PC-3 (cell line): Measurements from ENCODE around the gene SCUBE1. TPM values are rescaled to one million over a fixed set of nuclear protein-coding genes. Genes with fewer than 3 reads are reported as not detected.

Experiments
- ATAC-seq: fragments of 200-7000 bp; cut with Tn5 transposase; 2 replicates; pipeline ENCODE4 v1.9.1; 2020; ENCODE audit warnings: mild to moderate bottlenecking, moderate library complexity
- BruUV-seq: library from RNA; stranded (reverse); fragments of 400-500 nt; replicated peaks from 2 replicates; lab custom pipeline; 2021; lab: Mats Ljungman, UMichigan
- CTCF ChIA-PET: fragments of 300-600 bp; sonication (Branson Sonifier 250); formaldehyde crosslinking; loops from one replicate; lab custom pipeline; 2022; ENCODE audit warnings: antibody characterized with exemption; lab: Charles Lee
- POLR2A ChIA-PET: fragments of 300-600 bp; sonication (Branson Sonifier 250); formaldehyde crosslinking; loops from one replicate; lab custom pipeline; 2022; ENCODE audit warnings: antibody characterized with exemption; ENCODE audit not compliant: unreplicated experiment; lab: Charles Lee
- DNase-seq: peaks from one replicate; pipeline ENCODE4 v3.0.0-alpha.2; 2015
- H2AFZ ChIP-seq: fragments of 300-600 bp; sonication (generic); 2 replicates; pipeline ENCODE4 v1.6.0; 2016; ENCODE audit warnings: antibody characterized with exemption, low read length
- H3F3A ChIP-seq: fragments of 300-600 bp; sonication (generic); one replicate; pipeline ENCODE4 v1.6.0; 2017; ENCODE audit warnings: antibody characterized with exemption, low read length, control low read depth, mild to moderate bottlenecking; ENCODE audit not compliant: unreplicated experiment
- H3K27ac ChIP-seq: fragments of 300-600 bp; sonication (generic); 2 replicates; pipeline ENCODE4 v1.5.1; 2016; ENCODE audit warnings: mild to moderate bottlenecking, low read length
- H3K27me3 ChIP-seq: fragments of 300-600 bp; sonication (generic); 2 replicates; pipeline ENCODE4 v1.6.1; 2016; ENCODE audit warnings: low read length, mixed read lengths
- H3K36me3 ChIP-seq: fragments of 300-600 bp; sonication (generic); 2 replicates; pipeline ENCODE4 v1.6.1; 2016; ENCODE audit warnings: low read depth, mixed run types, low read length, mixed read lengths
- H3K4me1 ChIP-seq: fragments of 300-600 bp; sonication (generic); 2 replicates; pipeline ENCODE4 v1.5.1; 2016; ENCODE audit warnings: low read length; ENCODE audit not compliant: insufficient read depth
- H3K4me2 ChIP-seq: fragments of 300-600 bp; sonication (generic); 2 replicates; pipeline ENCODE4 v1.6.0; 2016; ENCODE audit warnings: low read length
- H3K4me3 ChIP-seq: fragments of 300-600 bp; sonication (generic); 2 replicates; pipeline ENCODE4 v1.5.1; 2016; ENCODE audit warnings: mild to moderate bottlenecking, low read length, mixed read lengths
- H3K79me2 ChIP-seq: fragments of 300-600 bp; sonication (generic); 2 replicates; pipeline ENCODE4 v1.6.1; 2017; ENCODE audit warnings: low read length, mixed read lengths
- H3K9ac ChIP-seq: fragments of 300-600 bp; sonication (generic); 2 replicates; pipeline ENCODE4 v1.6.0; 2016; ENCODE audit warnings: mild to moderate bottlenecking, low read length
- H3K9me2 ChIP-seq: fragments of 300-600 bp; sonication (generic); replicated peaks from 2 replicates; pipeline ENCODE4 v1.6.1; 2016; ENCODE audit warnings: mixed run types, low read length, mixed read lengths
- H3K9me3 ChIP-seq: fragments of 300-600 bp; sonication (generic); 2 replicates; pipeline ENCODE4 v1.6.1; 2016; ENCODE audit warnings: low read length, mixed read lengths
- H4K20me1 ChIP-seq: fragments of 300-600 bp; sonication (generic); 2 replicates; pipeline ENCODE4 v1.6.1; 2016; ENCODE audit warnings: low read length, mixed read lengths
- CTCF ChIP-seq: fragments of 300-600 bp; sonication (generic); conservative IDR thresholded peaks from 2 replicates; pipeline ENCODE4 v1.5.1; 2017; ENCODE audit warnings: antibody characterized with exemption, low read depth, mild to moderate bottlenecking, low read length
- EZH2 ChIP-seq: fragments of 300-600 bp; sonication (generic); IDR thresholded peaks from one replicate; pipeline ENCODE4 v1.6.1; 2017; ENCODE audit warnings: antibody characterized with exemption, mild to moderate bottlenecking, low read length; ENCODE audit not compliant: unreplicated experiment
- EZH2phosphoT487 ChIP-seq: fragments of 300-600 bp; sonication (generic); IDR thresholded peaks from 2 replicates; pipeline ENCODE4 v1.6.1; 2018; ENCODE audit warnings: mild to moderate bottlenecking, antibody characterized with exemption, low read length, borderline replicate concordance
- intact Hi-C: fragments of 100-400 bp; cut with micrococcal nuclease; formaldehyde crosslinking; loops from 2 replicates; pipeline ENCODE4 v1.9.0; 2023
- total RNA-seq: library from RNA; depleted of rRNA; stranded (reverse); fragments of >200 nt; gene quantifications from 2 replicates; pipeline ENCODE4 v1.2.3, GENCODE V29; 2014

Gene SCUBE1
- total RNA-seq, 1 experiment from 2014 or later: not detected

GRCh38 chr22:43155789-43156188 lies 187.4 kb downstream of the SCUBE1 start:
- H3K27ac ChIP-seq: no peak overlapping the region
- H3K36me3 ChIP-seq: no peaks in the 10 kb centered on the region; the same call in 1 of the 2 replicates
- no peak overlapping the region for H3K4me2 ChIP-seq
- H3F3A ChIP-seq: no peaks in the 10 kb centered on the region
- POLR2A ChIA-PET: no interaction called here
- CTCF ChIA-PET: no interaction called here
- H3K9me2 ChIP-seq: no peaks in the 10 kb centered on the region
- ATAC-seq (no peak), DNase-seq (no peak)
- no peaks in the 10 kb centered on the region for H3K27me3 ChIP-seq
- peaks cover 66% of the 10 kb centered on the region for H3K79me2 ChIP-seq
- BruUV-seq: no TSS peak
- peaks cover 10% of the 10 kb centered on the region; the same call in 1 of the 2 replicates for H4K20me1 ChIP-seq
- no peak overlapping the region for H3K9ac ChIP-seq
- no peaks in the 10 kb centered on the region for H3K9me3 ChIP-seq
- no peak for TF ChIP-seq EZH2
- TF ChIP-seq CTCF: no peak
- no peak for TF ChIP-seq EZH2phosphoT487
- no peak overlapping the region for H2AFZ ChIP-seq
- peaks cover 13% of the 10 kb centered on the region; the same call in 1 of the 2 replicates for H3K4me1 ChIP-seq
- H3K4me3 ChIP-seq: no peak overlapping the region
- intact Hi-C loops: no loop called here

DNA sequence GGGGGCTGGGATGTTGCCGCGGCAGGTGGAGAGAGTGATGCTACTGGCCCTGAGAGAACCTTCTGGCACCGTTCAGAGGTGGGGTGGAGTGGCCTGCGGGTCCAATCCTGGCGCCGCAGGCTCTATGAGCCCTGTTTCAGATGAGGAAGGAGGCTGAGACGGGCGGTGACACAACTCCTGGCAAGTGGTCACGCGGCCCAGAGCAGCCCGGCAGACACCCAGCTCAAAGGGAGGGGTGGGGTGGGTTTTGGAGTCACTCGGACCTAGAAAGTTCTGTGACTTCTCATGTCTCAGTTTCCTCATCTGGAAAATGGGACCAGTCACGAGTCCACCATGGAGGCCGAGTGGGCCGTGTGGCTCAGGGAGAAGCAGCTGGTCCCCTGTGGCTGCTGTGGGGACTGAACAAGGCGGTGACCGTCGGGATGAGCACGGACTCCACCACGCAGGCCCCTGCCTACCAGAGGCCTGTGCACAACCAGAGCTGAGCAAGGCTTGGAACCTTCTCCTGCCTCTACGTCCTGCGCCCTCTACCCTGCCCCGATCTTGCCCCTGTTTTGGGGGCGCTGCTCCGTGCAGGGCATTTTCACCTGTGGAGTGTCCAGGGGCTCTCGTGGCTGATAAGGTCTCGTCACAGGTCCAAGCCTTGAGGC lies 188.2 kb downstream of the SCUBE1 start:
- intact Hi-C loops: no loop called here

More for the DNA sequence above, 188.2 kb downstream of the SCUBE1 start:
- no peak for ATAC-seq
- H2AFZ ChIP-seq: no peak overlapping the region
- peaks cover 10% of the 10 kb centered on the region; the same call in 1 of the 2 replicates for H4K20me1 ChIP-seq
- no peak overlapping the region for H3K9ac ChIP-seq
- no peak for DNase-seq
- TF ChIP-seq EZH2 (no peak), CTCF (no peak), EZH2phosphoT487 (no peak)
- H3F3A ChIP-seq: no peaks in the 10 kb centered on the region
- no peak overlapping the region for H3K4me2 ChIP-seq
- H3K9me3 ChIP-seq: no peaks in the 10 kb centered on the region
- no peaks in the 10 kb centered on the region for H3K36me3 ChIP-seq
- ChIA-PET POLR2A (no interaction called here), CTCF (no interaction called here)
- no TSS peak for BruUV-seq
- H3K79me2 ChIP-seq: peaks cover 66% of the 10 kb centered on the region
- no peak overlapping the region for H3K27ac ChIP-seq
- no peak overlapping the region for H3K4me3 ChIP-seq
- H3K9me2 ChIP-seq: no peaks in the 10 kb centered on the region
- no peaks in the 10 kb centered on the region for H3K27me3 ChIP-seq
- peaks cover 13% of the 10 kb centered on the region; the same call in 1 of the 2 replicates for H3K4me1 ChIP-seq
